Peyer's patch (tissue), 4 donors: Measurements from ENCODE around the gene DYNC1I2. TPM values are rescaled to one million over a fixed set of nuclear protein-coding genes. Genes with fewer than 3 reads are reported as not detected.
"Not testable (repeated sequence)": the region's sequence is repeated elsewhere in the genome, so short reads cannot be mapped to it uniquely, and the experiment has no call there.

Experiments
- DNase-seq, 3 donors: peaks; one replicate each; pipeline ENCODE4 v3.0.0-alpha.2; 2017 to 2019
- H3K27ac ChIP-seq, 4 donors: fragments of 200-600 bp; sonication (generic); one replicate each; pipeline ENCODE4 v1.5.1; 2016 to 2019
- H3K27me3 ChIP-seq, 2 donors: fragments of 200-600 bp; sonication (generic); one replicate each; pipeline ENCODE4 v1.5.1; 2019
- H3K36me3 ChIP-seq, 3 donors: fragments of 200-600 bp; sonication (generic); one replicate each; pipeline ENCODE4 v1.5.1; 2016 to 2019
- H3K4me1 ChIP-seq, 4 donors: fragments of 200-600 bp; sonication (generic); one replicate each; pipeline ENCODE4 v1.5.1; 2016 to 2019
- H3K4me3 ChIP-seq, 4 donors: fragments of 200-600 bp; sonication (generic); 1 replicate in 3 of 4; 2 replicates in 1 of 4; pipeline ENCODE4 v1.5.1; 2016 to 2019; ENCODE audit warnings: mild to moderate bottlenecking in 1 of 4
- H3K9me3 ChIP-seq, 4 donors: fragments of 200-600 bp; sonication (generic); one replicate each; pipeline ENCODE4 v1.5.1; 2016 to 2019; ENCODE audit warnings: mild to moderate bottlenecking in 1 of 4
- POLR2A ChIP-seq, 2 donors: fragments of 450-650 bp; IDR thresholded peaks; one replicate each; pipeline ENCODE4 v1.5.1; 2017; ENCODE audit warnings: antibody characterized with exemption in 2 of 2, mild to moderate bottlenecking in 2 of 2, moderate library complexity in 2 of 2
- total RNA-seq, 4 donors: library from RNA; depleted of rRNA; stranded (reverse); fragments of >200 nt; gene quantifications; one replicate each; pipeline ENCODE4 v1.1.0, GENCODE V29; 2016
- TF ChIP-seq, protein P1 (sequence below), 6 experiments: fragments of 450-650 bp in 4 of 6; fragments of 200-600 bp in 2 of 6; sonication (generic) in 1 of 6; IDR thresholded peaks; one replicate each; pipeline ENCODE4 v1.5.1; 2017 to 2019; ENCODE audit warnings: antibody characterized with exemption in 6 of 6, mild to moderate bottlenecking in 3 of 6, moderate library complexity in 1 of 6

The DYNC1I2 gene
- total RNA-seq, 4 donors from 2014 or later, result 72.4 to 153 (median 86.0) TPM

DNA sequence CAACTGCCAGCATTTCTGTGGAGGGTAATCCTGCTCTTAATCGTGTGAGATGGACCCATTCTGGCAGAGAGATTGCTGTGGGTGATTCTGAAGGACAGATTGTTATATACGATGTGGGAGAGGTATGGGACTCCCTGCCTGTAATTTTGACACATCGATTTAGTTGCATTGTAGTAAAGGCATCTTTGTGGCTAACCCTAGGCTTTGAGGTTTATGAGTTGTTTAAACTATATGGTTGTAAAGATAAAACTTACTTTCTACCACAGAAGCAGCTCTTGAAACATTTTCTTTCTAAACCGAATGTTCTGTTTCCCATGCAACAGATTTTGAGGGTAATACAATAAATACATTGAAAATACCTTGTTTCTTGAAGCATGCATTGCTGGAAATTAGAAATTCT, 58.5 kb downstream of the DYNC1I2 start:
- Histone ChIP-seq H3K27me3 (no peaks in the 10 kb centered on the region), H3K36me3 (peaks cover 0 to 87% (median 0%) of the 10 kb centered on the region in 3 donors), H3K9me3 (no peaks in the 10 kb centered on the region), H3K4me3 (no peak overlapping the region), H3K27ac (no peak overlapping the region), H3K4me1 (no peaks in the 10 kb centered on the region)
- no peak for DNase-seq
- TF ChIP-seq, protein P1, sequence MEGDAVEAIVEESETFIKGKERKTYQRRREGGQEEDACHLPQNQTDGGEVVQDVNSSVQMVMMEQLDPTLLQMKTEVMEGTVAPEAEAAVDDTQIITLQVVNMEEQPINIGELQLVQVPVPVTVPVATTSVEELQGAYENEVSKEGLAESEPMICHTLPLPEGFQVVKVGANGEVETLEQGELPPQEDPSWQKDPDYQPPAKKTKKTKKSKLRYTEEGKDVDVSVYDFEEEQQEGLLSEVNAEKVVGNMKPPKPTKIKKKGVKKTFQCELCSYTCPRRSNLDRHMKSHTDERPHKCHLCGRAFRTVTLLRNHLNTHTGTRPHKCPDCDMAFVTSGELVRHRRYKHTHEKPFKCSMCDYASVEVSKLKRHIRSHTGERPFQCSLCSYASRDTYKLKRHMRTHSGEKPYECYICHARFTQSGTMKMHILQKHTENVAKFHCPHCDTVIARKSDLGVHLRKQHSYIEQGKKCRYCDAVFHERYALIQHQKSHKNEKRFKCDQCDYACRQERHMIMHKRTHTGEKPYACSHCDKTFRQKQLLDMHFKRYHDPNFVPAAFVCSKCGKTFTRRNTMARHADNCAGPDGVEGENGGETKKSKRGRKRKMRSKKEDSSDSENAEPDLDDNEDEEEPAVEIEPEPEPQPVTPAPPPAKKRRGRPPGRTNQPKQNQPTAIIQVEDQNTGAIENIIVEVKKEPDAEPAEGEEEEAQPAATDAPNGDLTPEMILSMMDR (IDR thresholded peaks at IDR 0.05), result no peak
- no peak for TF ChIP-seq POLR2A (IDR thresholded peaks at IDR 0.05)

DNA sequence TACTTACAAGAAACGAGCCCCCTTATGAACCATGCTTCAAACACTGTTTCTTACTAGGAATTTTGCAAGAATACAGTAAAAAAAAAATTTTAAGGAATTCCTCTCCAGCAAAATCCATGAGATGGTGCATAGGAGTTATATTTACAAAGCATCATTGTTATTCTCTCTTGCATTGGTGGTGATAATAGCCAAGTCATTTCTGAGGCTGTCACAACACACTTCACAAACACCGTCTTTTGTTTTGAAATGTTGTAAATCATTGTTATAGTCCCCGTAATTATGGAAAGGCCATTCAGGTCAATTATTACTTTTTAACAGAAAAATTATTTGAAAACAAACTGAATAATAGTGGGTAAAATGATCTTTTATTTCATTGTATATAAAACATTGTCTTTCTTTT, 60.1 kb downstream of the DYNC1I2 start:
- no peak overlapping the region for H3K4me3 ChIP-seq
- TF ChIP-seq POLR2A (IDR thresholded peaks at IDR 0.05), result no peak
- TF ChIP-seq, protein P1 (IDR thresholded peaks at IDR 0.05), result no peak
- no peak for DNase-seq

DNA sequence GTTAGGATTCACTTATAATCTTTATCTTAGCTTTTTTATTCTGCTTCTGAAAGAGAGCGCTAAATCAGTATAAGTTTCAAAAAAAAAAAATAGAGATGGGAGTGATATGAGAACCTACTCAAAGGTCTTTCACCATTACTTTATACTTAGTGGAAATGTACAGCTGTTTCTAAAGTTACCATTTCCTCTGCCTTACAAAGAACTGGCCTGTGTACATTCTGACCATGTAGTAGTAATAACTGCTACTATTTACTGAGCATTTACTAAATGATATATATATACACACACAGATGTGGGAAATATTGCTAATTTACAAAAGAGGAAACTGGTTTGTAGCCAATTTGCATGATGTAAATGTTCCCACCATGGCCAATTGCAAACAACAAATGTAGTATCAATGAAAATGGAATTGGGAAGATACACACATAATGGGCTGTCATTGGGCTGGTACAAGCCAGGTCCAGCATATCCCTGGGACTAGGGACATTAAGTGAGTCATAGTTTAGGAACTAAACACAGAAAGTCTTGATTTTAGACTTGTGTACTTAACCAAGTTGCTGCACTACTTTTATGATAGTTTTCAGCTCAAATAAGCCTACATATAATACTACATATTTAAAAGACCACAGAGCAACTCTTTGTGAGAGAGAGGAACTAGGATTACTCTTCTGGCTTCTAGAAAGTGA, 67.1 kb downstream of the DYNC1I2 start:
- no peak overlapping the region for H3K27ac ChIP-seq
- H3K27me3 ChIP-seq, result no peaks in the 10 kb centered on the region
- TF ChIP-seq, protein P1 (IDR thresholded peaks at IDR 0.05), result no peak
- TF ChIP-seq POLR2A (IDR thresholded peaks at IDR 0.05), result no peak
- no peaks in the 10 kb centered on the region for H3K4me1 ChIP-seq
- H3K36me3 ChIP-seq, result peaks cover 0 to 56% (median 0%) of the 10 kb centered on the region in 3 donors
- no peak for DNase-seq
- H3K4me3 ChIP-seq, result no peak overlapping the region
- H3K9me3 ChIP-seq, result no peaks in the 10 kb centered on the region

More for the DNA sequence above, 60.1 kb downstream of the DYNC1I2 start:
- Histone ChIP-seq H3K27me3 (no peaks in the 10 kb centered on the region), H3K4me1 (no peaks in the 10 kb centered on the region), H3K36me3 (peaks cover 0 to 88% (median 0%) of the 10 kb centered on the region in 3 donors), H3K27ac (no peak overlapping the region), H3K9me3 (no peaks in the 10 kb centered on the region)

DNA sequence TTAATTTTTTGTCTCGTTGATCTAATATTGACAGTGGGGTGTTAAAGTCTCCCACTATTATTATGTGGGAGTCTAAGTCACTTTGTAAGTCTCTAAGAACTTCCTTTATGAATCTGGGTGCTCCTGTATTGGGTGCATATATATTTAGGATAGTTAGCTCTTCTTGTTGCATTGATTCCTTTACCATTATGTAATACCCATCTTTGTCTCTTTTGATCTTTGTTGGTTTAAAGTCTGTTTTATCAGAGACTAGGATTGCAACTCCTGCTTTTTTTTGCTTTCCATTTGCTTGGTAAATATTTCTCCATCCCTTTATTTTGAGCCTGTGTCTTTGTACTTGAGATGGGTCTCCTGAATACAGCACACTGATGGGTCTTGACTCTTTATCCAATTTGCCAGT, 71.5 kb downstream of the DYNC1I2 start:
- DNase-seq, H3K27ac ChIP-seq, H3K4me3 ChIP-seq, H3K27me3 ChIP-seq, H3K4me1 ChIP-seq, H3K9me3 ChIP-seq: not testable (repeated sequence)
- H3K36me3 ChIP-seq, result peaks cover 0 to 41% (median 0%) of the 10 kb centered on the region in 3 donors

DNA sequence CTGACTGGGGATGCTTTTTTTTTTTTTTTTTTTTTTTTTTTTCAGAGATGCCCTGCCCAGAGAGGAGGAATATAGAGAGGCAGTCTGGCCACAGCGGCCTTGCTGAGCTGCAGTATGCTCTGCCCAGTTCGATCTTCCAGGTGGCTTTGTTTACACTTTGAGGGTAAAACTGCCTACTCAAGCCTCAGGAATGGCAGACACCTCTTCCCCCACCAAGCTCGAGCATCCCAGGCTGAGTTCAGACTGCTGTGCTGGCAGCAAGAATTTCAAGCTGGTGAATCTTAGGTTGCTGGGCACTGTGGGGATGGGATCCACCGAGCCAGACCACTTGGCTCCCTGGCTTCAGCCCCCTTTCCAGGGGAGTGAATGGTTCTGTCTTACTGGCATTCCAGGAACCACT, 73.9 kb downstream of the DYNC1I2 start:
- H3K4me1 ChIP-seq, DNase-seq, H3K27me3 ChIP-seq, H3K4me3 ChIP-seq, H3K27ac ChIP-seq, H3K9me3 ChIP-seq: not testable (repeated sequence)
- peaks cover 0 to 27% (median 0%) of the 10 kb centered on the region in 3 donors for H3K36me3 ChIP-seq

DNA sequence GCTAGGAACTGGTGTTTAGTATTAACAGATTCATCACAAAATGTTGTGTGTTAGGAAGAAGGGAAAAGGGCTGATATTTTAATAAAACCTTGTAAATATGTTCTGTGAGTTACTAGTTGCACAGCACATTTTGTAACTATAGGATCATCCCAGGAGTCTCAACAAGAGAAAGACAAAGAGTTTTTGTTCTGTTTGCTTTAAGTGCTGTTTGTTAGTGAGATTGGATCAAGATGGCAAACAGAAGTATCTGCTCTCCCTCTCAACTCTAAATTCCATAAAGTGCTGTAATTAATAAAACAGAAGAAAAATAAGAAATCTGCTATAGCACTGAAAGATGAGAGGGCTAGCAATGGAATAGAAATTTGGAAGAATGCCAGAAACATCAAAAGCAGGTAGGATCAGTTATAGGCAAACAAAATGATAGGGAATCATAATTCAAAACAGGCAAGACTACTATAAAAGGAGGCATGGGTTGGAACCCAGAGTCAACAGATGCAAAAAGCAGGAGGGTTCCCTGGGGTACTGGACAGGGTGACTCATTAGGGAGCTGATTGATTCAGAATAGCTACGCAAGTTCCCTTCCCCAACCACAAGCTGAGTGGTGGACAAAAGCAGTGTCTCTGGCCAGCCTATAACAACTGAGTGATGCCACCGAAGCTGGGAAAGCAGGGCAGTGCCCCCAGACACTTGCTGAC, 75.8 kb downstream of the DYNC1I2 start:
- H3K4me3 ChIP-seq, result no peak overlapping the region
- H3K27ac ChIP-seq, result no peak overlapping the region
- no peaks in the 10 kb centered on the region for H3K9me3 ChIP-seq
- TF ChIP-seq, protein P1 (IDR thresholded peaks at IDR 0.05), result no peak
- DNase-seq, result no peak
- H3K4me1 ChIP-seq, result no peaks in the 10 kb centered on the region
- H3K36me3 ChIP-seq, result peaks cover 0 to 27% (median 0%) of the 10 kb centered on the region in 3 donors
- no peaks in the 10 kb centered on the region for H3K27me3 ChIP-seq
